ENCODE measurements around the gene SPAG17.

Gene SPAG17

DNA sequence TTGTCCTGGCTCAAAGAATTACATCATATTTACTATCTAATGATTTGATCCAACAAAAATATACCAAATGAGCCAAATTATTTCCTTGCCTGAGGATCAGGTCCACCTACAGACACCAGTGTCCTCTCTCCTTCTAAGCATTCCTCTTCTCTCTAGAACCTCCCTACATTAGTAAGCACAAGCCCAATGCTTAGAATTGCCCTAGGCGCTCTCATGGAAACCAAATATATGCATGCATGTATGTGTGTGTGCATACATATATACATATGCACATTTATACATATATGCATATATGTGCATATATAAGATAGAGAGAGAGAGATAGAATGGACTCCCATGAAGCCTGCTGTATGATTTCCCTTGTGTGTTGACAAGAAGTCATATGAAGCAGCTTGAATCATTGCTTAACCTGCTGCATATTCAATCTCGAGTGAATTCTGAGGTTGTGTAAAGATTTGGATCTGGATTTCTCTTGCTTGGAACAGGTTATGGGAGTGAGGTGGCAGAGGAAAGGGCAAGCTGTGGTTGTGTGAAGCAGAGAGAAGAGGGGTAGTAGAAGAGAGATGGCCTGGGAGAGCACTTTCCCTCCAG, 66.1 kb downstream of the SPAG17 start:
- DNase-seq (ENCODE audit: low read depth) = no peak

DNA sequence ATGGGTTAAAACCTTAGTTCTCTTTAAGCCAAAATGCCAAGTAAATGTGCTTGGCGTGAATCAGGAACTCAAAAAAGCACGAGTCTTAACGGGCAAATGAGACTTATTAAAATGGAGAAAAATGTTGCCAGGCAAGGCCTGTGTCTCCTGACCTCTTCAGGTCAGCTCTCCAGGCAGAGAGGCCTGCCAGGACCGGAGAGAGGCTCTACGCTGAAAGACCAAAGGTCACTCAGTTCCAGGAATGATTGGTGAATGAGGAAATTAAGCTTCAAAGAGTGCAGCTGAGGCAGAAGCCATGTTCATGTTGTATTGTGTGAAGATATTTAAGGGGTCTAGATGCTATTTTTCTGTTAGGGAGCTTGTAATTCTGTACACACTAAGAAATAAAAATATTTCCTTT, 66.6 kb downstream of the SPAG17 start:
- DNase-seq (ENCODE audit: low read depth) = no peak

GRCh38 chr1:118117521-118117920, 67.5 kb downstream of the SPAG17 start:
- DNase-seq (ENCODE audit: low read depth) = no peak

GRCh38 chr1:118116909-118117308, 68.1 kb downstream of the SPAG17 start:
- no peak for DNase-seq (ENCODE audit: low read depth)

DNA sequence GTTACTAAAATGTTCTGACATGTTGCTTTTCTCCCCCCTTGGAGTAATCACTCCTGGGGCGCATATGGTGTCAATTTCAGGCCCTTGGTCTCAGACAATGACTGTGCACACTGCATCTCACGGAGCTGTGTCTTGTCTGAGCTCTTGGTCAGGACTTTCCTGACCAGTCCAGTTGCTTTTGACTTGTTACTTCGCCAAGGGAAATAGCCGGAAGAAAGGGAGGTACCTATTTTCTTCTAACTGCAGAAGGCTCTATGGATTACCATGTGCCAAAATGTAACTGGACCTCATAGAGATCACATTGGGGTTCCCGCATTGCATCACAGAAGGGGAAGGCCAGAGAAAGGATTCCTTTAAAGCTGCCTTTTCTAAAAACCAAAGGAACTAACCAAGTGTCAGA, 68.6 kb downstream of the SPAG17 start:
- peak; percentile 83 for DNase-seq (ENCODE audit: low read depth)

DNA sequence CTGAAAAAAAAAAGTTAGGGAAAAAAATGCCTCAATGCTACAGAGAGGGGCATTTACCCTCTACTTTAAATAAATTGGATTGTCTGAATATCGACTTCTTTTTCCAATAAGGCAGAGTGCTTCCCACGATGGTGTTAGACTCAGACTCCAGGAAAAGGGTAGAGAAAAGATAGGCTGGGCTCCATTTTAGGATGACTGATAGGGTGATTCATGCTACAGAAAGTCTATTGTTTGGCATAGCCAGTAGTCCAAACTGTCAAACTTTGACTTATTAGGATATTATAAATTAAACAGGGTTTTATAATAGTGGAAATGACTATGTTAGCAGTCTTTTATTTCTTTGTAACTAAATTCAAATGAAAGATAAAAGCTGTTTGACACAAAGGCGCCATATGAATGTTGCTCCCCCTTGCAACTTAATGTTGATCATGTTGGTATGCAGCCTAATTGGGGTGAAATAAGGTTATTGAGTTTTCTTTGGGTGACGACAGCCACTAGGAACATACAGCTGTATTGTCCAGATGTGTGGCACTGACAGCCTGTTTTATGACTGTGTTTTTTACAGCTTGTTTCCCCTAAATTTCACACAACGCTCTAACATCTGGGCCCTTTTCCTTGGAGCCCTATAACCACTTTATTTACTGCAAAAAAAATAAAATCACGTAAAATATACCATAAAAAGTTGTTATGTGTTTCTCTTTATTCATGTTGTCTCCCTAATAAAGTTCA, 69.3 kb downstream of the SPAG17 start:
- no peak for DNase-seq (ENCODE audit: low read depth)

DNA sequence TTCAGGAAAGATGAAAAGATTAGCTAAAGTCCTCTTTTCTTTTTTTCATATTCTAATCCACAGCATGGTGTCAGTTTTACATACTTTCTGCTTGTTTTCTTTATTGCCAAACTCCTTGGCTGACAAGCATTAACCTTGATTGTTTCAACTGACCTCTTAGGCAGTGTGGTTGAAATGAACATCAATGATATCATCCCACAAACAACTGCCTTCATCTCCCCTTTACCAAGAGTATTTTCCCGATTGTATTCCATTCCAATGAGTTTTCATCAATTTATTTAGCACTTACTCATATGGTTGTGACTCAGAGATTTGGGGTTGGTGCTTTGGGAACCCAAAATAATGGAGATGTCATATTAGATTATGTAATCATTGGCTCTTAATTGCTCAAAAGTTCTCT, 71.8 kb downstream of the SPAG17 start:
- DNase-seq (ENCODE audit: low read depth) = peak; percentile 57

DNA sequence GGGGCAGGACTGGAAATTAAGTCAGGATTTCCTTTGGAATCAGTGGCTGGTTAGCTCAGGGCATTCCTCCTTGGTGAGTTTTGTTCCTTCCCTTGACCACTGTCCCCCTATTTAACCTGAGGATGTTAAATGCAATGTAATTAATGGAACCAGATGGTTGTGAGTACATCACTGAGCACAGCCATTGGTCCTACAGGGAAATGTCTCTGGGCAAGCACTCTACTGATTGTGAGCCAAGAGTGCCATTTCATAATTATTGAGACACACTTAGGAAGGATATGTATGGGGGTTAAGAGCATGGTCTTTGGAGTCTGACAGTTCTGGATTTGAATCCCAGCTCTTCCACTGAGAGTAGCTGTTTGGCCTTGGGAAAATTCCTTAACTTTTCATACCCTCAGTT, 74.4 kb downstream of the SPAG17 start:
- DNase-seq (ENCODE audit: low read depth) = no peak

DNA sequence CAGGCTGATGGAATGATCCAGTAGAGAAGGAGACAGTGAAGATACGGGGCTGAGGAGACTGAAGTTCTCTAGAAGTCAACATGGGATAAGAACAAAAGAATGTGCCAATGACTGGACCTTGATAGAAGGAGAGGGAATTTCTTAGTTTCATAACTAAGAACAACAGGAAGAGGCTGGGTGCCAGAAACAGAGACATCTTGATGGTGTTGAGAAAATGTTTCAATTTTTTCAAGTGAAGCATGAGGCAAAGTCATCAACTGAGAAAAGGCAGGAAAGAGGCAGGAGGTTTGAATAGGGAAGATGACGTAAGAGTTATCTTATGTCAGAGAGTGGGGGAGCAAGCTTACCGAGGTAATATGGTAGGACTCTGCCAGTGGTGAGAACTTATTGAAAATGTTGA, 80.1 kb downstream of the SPAG17 start:
- DNase-seq (ENCODE audit: low read depth) = no peak

GRCh38 chr1:118102445-118102844, 82.6 kb downstream of the SPAG17 start:
- no peak for DNase-seq (ENCODE audit: low read depth)

DNA sequence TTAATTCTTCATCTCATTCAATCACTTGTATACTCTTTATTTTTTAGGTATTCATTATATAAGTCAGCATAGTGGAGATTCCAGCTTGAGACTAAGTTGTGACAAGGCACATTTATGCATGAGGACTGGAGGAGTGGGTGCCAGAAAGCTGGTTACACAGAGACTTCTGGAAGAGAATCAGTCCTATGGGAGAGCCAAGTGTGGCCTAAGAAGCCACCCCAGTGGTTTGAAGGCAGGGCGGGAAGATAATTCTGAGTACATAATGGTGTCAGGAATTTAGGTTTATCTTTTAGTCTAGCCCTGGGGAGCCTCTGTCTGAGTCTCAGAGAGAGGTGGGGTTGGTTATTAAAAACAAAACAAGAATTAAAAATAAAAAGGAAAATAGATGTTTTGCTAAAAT, 83.0 kb downstream of the SPAG17 start:
- no peak for DNase-seq (ENCODE audit: low read depth)

GRCh38 chr1:118101515-118101844, 83.5 kb downstream of the SPAG17 start:
- DNase-seq (ENCODE audit: low read depth) = peak; percentile 94

DNA sequence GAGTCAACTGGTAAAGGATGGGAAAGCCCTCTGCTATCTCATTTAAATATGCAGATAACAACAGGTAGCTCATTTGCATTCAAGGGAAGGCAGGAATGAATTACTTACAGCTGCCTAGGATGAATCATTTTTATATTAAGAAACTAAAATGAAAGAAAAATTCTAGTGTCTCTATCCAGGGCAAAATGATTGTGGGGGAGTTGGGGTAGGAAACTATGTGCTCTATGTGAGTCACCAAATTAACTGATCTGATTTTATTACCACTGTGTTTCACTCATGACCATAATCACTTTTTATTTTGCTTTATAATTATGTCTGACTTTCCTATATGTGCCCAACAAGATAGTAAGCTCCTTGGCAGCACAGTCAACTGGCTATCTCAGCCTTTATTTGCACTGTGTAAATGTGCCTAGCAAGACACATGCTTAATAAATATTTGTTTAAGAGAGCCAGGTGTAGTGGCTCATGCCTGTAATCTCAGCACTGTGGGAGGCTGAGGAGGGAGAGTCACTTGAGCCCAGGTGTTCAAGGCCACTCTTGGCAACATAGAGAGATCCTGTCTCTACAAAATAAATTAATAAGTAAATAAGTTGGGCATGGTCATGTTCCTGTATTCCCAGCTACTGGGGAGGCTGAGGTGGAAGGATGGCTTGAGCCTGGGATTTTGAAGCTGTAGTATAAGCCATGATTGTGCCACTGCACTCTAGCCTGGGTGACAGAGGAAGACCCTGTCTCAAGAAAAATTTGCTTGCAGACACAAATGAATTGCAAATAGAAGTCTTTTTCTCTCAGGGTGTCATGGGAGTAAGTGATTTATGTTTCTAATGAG, 84.1 kb downstream of the SPAG17 start:
- DNase-seq (ENCODE audit: low read depth) = peak; percentile 65

DNA sequence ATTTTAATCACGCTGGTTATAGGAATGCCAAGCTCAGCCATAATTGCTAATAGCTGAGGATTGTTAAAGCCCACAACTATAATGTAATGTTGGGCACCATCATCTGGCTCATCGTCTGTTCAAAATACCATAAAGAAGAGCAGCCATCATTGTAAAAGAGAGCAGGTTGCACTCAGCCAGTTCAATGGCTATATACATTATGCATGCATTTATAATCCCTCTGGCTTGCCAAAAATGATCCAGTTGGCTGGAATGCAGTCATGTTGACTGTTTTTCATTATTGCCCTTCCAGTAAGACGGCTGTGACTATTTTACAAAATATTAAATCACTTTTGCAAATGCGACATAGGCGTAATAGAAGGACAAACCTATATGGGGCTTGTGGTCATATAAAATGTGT, 85.3 kb downstream of the SPAG17 start:
- DNase-seq (ENCODE audit: low read depth) = no peak

DNA sequence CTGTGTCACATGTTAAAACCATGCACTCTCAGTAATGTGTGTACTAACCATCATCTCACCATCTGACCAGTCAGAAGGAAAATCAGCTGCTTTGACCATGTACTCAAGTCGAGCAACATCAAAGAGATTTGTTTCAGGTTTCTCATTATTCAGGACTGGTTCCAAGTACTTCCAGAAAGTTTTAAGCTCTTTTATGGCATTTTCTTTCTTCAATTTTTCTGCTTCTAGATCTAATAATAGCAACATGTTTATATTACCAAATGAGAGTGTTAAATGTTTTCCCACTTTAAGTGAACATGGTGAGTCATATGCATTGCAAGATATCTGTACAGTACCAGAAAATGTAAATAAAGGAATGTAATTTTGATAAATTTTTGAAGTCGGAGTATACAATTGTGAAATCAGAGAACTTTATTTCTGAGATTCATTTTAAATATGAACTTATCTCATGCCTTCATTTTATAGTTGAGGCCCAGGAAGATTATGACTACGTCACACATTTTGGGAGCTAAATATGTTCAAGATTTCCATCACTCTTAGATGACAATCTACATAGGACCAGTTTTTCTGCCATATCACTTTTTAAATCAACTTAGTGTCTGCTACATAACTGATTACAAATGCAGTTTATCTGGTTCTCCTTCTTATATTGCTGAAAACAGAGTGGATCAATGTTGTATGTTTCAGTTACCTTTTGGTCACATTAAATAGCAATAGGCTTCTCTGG, 87.2 kb downstream of the SPAG17 start:
- no peak for DNase-seq (ENCODE audit: low read depth)

DNA sequence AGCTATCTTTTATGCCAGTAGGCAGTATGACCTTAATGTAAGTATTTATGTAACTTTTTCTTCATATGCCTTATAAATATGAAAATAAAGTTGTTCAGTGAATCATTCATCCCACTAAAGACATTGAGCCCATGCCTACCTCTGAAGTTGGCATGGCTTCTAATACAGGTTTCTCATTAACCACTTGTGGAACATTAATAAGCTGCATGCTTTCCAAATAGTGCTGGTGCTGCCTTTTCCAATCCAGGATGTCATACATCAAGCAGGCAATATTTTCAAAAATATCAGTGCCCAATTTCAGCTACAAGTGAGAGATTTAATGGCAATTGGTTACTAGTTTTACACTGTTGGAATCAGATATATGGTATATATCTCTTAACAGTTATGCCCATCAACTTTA, 92.0 kb downstream of the SPAG17 start:
- DNase-seq (ENCODE audit: low read depth) = no peak

DNA sequence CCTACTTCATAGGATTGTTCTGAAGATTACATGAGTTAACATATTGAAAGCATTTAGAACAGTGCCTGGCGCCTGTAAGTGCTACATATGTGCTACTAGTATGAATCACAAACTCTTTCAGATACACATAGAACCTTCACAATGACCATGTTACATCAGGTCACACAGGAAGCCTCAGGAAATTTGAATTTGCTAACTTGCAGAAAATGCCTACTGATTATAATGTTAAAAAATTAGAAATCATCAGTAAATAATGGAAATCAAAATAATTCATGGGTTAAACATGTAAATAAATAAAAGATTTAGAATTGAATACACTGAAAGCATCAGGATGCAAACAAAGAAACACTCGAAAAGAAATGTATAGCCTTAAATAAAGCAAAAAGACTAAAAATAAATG, 94.9 kb downstream of the SPAG17 start:
- no peak for DNase-seq (ENCODE audit: low read depth)

- DNase-seq (ENCODE audit: low read depth) = no peak
Observed at GRCh38 chr1:118085365-118085764, 99.7 kb downstream of the SPAG17 start.

DNA sequence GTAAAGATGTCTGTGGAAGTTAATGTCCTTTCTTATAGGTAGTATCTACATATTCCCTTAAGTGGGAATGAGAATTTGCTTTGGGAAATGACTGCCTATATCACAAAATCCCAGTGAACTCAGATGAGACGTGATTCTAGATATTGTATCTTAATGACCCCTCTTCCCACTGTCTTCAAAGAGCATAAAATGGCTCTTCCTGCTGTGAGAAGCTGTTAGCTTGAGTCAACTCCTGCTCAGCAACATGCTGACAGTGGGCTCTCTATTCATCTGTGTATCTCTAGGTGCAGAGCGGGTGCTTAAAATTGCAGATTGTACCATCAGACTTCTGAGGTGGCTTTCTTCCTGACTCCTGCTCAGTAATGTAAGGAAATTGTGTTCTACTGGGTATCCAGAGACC, 100.6 kb downstream of the SPAG17 start:
- DNase-seq (ENCODE audit: low read depth) = no peak

- no peak for DNase-seq (ENCODE audit: low read depth)
Observed at GRCh38 chr1:118082984-118083383, 102.0 kb downstream of the SPAG17 start.

DNA sequence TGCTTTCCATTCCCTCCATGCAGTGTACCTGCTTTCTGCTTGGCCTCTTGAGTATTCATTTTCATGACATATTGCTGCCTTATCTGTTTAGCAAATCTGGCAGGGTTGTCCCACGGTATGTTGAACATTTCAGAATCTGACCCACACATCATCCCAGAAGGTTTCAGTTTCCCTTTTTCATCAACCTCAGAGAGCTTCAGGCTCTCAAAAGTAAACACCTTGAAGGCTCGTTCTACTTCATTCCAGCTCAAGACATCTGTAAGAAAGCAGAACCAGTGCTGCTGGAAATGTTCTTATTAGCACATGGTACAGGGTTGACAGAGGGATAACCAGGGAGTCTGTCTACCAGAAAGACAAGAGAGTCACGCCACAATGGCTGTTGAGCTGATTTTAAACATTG, 103.6 kb downstream of the SPAG17 start:
- DNase-seq (ENCODE audit: low read depth) = no peak

GRCh38 chr1:118077331-118078045, 107.5 kb downstream of the SPAG17 start:
- DNase-seq (ENCODE audit: low read depth) = peak; percentile 26

Measured in stromal cell of bone marrow (primary cell).